Peyer's patch (tissue), 4 donors: Measurements from ENCODE around the gene DAAM1.

ENCODE experiments used
- POLR2A ChIP-seq, 2 donors: fragments of 450-650 bp; IDR thresholded peaks; one replicate each; pipeline ENCODE4 v1.5.1; 2017; ENCODE audit warnings: antibody characterized with exemption in 2 of 2, mild to moderate bottlenecking in 2 of 2, moderate library complexity in 2 of 2
- TF ChIP-seq, protein P1 (sequence below), 6 experiments: fragments of 450-650 bp in 4 of 6; fragments of 200-600 bp in 2 of 6; sonication (generic) in 1 of 6; IDR thresholded peaks; one replicate each; pipeline ENCODE4 v1.5.1; 2017 to 2019; ENCODE audit warnings: antibody characterized with exemption in 6 of 6, mild to moderate bottlenecking in 3 of 6, moderate library complexity in 1 of 6

DNA sequence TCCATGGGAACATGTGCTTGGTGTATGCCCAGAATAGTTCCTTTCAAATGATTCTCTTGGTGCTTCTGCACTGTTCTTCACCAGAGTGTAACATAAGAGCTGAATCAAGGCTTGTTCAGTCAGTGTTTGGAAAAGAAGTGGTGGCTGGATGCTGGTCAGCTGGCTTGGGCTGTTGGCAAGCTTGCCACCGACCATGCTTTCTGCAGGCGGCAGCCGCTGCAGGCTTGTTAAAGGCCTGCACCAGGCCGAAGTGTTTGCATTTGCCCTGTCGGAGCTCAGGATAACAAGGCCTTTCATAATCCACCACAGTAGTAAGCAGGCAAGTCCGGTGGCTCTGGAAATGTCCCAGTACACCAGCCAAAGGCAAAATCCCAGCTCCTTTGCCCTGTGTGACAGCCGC, 26.9 kb downstream of the DAAM1 start:
- no peak for TF ChIP-seq POLR2A (IDR thresholded peaks at IDR 0.05)
- TF ChIP-seq, protein P1, sequence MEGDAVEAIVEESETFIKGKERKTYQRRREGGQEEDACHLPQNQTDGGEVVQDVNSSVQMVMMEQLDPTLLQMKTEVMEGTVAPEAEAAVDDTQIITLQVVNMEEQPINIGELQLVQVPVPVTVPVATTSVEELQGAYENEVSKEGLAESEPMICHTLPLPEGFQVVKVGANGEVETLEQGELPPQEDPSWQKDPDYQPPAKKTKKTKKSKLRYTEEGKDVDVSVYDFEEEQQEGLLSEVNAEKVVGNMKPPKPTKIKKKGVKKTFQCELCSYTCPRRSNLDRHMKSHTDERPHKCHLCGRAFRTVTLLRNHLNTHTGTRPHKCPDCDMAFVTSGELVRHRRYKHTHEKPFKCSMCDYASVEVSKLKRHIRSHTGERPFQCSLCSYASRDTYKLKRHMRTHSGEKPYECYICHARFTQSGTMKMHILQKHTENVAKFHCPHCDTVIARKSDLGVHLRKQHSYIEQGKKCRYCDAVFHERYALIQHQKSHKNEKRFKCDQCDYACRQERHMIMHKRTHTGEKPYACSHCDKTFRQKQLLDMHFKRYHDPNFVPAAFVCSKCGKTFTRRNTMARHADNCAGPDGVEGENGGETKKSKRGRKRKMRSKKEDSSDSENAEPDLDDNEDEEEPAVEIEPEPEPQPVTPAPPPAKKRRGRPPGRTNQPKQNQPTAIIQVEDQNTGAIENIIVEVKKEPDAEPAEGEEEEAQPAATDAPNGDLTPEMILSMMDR (IDR thresholded peaks at IDR 0.05): no peak
